ENCODE measurements around the gene PHF11.
"Not testable (repeated sequence)": the region's sequence is repeated elsewhere in the genome, so short reads cannot be mapped to it uniquely, and the experiment has no call there.

Gene PHF11

DNA sequence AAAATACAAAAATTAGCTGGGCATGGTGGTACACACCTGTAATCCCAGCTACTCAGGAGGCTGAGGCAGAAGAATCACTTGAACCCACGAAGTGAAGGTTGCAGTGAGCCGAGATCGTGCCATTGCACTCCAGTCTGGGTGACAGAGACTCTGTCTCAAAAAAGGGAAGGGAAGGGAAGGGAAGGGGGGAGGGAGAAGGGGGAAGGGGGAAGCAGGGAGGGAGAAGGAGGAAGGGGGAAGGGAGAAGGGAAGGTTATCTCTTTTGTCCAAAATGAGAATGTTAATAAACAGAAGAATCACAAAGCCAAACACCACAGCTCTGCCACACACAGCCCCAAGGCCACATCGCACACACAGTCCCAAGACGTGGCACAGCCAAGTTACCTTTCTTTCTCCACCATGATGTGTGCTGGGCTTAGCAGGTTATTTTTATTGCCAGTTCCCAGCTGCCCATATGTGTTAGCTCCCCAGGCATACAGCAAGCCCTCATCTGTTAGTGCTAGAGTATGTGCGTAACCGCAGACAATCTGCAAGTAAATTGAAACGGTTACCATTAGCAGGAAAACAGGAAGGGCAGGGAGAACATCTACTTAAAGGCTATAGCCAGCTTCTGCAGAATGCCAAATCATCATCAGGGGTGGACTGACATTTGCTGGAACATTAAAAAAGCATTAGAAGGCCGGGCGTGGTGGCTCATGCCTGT is 55.3 kb downstream of the PHF11 start:
- no peak for DNase-seq

DNA sequence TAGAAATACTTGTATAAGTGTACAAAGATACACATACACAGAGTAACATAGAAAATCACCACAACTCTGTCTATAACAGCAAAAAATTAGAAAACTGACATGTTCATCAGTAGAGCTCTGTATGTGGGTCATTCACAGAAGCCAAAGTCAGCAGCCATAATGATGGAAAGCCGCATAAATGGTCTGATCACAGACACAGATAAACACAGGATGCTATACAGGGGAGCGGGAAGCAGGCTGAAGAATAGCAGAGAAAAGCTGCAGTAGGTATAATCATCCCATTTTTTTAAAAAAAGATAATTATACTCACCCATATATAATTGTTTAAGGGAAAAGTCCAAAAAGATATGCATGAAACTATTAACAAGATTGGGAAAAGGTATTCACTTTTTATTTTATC is 58.1 kb downstream of the PHF11 start:
- no peak for DNase-seq

DNA sequence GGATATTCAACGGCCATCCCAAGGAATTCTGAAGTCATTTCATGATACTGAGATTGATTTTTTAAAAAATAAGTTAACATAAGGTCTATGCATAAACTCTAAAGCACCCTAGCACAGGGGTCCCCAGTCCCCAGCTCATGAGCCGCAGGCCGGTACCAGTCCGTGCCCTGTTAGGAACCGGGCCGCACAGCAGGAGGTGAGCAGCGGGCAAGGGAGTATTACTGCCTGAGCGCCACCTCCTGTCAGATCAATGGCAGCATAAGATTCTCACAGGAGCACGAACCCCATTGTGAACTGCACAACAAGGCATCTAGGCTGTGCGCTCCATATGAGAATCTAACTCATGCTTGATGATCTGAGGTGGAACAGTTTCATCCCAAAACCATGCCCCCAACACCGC is 58.6 kb downstream of the PHF11 start:
- DNase-seq: no peak

DNA sequence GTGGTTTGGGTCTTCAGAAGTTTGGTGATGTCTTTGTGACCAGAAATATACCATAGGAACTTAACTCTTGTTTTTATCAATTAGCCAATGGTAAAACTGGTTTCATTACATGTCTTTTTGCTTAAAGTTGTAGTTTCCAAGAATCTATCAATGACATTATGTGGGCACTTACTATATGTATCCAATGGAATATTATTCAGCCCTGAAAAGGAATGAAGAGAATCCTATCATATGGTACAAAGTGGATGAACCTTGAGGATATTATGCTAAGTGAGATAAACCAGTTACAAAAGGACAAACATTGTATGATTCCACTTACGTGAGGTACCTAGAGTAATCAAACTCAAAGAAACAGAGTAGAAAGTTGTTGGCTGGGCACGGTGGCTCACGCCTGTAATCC is 63.3 kb downstream of the PHF11 start:
- no peak for DNase-seq

DNA sequence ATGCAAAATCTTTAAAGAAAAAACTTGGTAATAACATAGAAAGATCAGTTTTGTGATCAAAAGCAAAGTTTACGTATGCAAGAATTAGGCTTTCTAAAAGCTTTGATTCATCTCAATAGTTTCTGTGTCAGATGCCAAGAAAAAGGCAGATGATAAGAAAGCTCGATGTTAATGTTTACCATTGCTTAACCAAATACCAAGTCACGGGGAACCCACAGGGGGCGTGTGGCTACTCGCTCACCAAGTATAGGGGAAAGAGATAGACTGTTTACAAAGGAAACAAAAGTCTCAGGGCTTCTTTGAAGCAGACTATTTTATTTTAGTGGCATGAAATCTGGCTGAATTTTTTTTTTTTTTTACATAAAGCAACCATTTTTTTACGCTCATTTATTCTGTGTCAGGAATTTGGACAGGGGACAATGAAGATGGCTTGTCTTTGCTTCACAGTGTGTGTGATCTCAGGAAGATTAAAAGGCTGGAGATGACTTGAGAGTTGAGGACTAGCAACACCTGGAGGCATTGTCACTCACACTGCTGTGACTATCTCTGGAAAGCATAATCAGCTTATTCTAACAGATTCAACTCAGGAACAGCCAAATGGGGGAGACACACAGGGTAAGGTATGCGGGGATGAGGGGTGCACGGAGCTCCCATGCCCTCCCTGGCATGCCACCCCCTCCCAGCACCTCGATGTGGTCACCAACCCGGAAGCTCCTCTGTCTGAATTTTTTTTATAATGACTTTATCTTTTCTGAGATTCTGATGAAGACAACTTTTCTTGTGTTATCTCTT is 64.7 kb downstream of the PHF11 start:
- no peak for DNase-seq

DNA sequence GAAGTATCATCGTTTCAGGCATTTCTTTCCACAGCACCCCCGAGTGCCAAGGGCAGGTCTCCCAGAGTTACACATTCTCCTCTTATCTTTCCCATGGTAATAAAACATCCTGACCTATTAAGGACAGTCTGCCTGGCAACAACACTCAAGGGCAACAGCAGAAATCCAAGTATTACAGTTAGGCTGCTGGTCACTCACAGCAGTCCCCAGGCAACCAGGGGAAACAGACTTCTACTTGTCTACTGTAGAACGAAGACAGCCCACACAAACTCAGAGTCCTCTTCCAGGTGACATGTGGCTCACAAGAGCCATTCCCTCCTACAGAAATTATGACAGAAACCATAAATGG is 65.3 kb downstream of the PHF11 start:
- DNase-seq: no peak

DNA sequence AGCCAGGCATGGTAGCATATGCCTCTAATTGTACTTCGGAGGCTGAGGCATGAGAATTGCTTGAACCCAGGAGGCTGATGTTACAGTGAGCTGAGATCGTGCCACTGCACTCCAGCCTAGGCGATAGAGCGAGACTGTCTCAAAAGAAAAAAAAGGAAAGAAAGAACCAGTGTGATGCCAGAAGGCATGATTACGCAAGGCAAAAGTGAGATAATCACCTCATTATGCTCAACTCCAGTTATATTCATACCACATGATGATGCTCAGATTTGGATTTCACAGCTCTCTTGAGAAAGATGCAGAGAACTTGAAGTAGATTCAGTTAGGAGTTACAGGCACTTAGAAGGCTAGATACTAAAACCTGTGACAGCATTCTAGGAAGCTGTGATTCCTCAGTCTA is 67.8 kb downstream of the PHF11 start:
- DNase-seq: no peak

DNA sequence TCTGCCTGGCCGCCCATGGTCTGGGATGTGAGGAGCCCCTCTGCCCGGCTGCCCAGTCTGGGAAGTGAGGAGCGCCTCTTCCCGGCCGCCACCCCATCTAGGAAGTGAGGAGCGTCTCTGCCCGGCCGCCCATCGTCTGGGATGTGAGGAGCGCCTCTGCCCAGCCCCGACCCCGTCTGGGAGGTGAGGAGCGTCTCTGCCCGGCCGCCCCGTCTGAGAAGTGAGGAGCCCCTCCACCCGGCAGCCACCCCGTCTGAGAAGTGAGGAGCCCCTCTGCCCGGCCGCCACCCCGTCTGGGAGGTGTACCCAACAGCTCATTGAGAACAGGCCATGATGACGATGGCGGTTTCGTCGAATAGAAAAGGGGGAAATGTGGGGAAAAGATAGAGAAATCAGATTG is 69.7 kb downstream of the PHF11 start:
- DNase-seq: not testable (repeated sequence)

DNA sequence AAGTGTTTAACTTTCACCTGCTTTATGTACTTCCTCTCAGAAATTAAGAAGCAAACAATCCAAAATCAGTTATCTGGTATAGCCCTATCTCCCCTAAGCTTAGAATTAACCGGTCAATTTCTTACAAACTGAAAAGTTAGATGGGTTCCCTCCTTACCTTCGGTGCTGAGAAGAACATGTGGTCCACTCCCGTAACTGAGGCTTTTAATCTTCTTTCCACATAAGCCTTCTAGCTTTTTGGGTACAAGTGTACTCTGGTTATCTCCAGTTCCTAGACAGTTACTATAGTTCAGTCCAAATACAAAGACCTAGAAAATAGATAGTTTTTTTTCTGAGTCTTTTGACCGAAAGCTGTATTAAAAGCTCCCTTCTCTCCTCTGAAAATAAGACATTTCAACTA is 70.7 kb downstream of the PHF11 start:
- DNase-seq: no peak

DNA sequence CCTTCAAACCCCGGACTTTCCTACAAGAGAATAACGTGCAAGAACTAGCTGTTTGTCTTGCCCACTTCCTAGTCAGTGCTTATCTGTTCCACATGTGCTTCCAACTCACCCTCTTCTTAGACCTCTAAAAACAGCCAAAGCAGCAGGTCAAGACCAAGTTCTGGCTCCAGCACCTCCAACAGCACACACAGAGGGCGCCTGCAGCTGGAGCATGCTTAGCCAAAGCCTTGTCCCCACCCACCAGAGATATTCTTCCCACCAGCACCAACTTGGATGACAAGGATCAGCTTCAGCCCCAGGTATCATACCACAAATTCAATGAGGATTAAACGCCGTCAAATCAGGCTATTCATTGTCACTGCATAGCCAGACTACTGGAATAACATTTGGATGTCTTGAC is 71.7 kb downstream of the PHF11 start:
- DNase-seq: no peak

DNA sequence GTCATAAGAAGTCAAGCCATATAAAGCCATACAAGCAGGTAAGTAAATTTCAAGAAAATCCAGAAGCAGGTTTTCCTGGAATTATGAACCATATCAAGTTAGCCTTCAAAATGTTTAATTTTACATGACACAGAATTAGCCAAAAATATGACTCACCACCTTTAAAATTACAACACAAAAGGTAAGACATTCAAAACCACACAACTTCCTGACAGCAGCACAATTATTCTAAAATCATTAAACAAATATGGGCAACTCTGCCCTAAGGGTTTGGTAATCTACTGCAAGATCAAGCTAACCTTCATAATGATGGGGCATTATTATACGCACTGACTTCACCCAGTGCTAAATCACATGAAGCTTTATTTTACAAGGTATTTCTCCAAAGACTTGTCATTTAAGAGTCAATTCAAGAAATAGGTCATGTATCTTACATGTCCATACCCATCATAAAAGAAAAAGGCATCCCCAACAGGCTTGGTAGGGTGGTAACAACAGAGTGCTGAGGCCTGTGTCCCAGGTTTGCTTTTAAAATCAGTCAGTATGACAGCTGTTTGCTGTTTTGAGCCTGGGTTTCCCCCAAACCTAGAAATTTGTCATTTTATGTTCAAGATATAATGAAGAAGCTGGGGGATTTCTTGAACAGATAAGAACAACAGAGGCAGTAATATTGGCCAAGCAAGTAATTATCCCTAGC is 74.4 kb downstream of the PHF11 start:
- DNase-seq: no peak

DNA sequence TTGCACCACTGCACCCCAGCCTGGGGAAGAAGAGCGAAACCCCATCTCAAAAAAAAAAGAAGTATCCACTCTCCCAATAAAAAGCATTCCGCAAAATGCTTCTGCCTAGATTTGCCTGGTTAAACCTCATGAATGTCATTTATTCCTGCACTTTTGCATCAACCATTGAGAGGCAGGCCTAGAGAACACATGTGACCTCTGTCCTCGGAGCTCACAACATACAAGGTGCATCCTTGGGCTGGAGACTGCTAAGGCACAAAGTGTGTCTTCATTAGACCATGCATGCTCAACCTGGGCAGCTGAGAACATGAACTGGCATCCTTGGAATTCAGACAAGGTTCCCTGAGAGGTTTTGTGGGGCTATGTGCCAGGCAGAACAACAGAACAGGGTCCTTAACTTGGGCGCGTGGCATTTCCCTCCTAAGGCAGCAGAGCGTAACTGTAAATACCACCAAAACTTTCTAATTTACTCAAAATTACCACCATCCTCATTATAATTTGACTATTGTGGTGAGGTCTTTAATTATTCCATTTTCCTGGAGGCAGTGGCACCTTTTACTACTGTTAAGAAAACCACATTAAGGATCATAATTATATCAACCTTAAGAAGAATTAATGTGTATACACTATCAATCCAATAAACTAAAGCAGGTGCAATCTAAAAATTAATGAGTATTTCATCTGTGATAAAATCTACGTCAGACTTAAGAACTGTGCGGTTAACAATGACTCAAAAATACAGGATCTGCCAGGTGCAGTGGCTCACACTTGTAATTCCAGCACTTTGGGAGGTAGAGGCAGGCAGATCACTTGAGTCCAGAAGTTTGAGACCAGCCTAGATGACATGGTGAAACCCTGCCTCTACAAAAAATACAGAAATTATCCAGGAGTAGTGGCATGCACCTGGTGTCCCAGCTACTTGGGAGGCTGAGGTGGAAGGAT is 75.8 kb downstream of the PHF11 start:
- DNase-seq: no peak
